ENCODE measurements around the gene PRKCE.
A peak's percentile ranks its signal among the peaks of the same experiment; 100 is the strongest.

PRKCE gene

GRCh38 chr2:45925026-45925425 lies 273.6 kb downstream of the PRKCE start:
- DNase-seq (ENCODE audit: low read depth) = no peak
- H3K4me3 ChIP-seq (ENCODE audit: control insufficient read depth, low read depth, low read length) = no peak overlapping the region
- TF ChIP-seq CTCF (IDR thresholded peaks at IDR 0.05; ENCODE audit: control insufficient read depth, insufficient read depth, low read depth, low read length, missing control alignments) = no peak

GRCh38 chr2:45925636-45926366 lies 274.3 kb downstream of the PRKCE start:
- no peak for DNase-seq (ENCODE audit: low read depth)
- H3K4me3 ChIP-seq (ENCODE audit: control insufficient read depth, low read depth, low read length) = no peak overlapping the region
- TF ChIP-seq CTCF (IDR thresholded peaks at IDR 0.05; ENCODE audit: control insufficient read depth, insufficient read depth, low read depth, low read length, missing control alignments) = no peak

GRCh38 chr2:45928946-45929345 lies 277.5 kb downstream of the PRKCE start:
- TF ChIP-seq CTCF (IDR thresholded peaks at IDR 0.05; ENCODE audit: control insufficient read depth, insufficient read depth, low read depth, low read length, missing control alignments) = no peak
- DNase-seq (ENCODE audit: low read depth) = no peak
- no peak overlapping the region for H3K4me3 ChIP-seq (ENCODE audit: control insufficient read depth, low read depth, low read length)

- no peak for TF ChIP-seq CTCF (IDR thresholded peaks at IDR 0.05; ENCODE audit: control insufficient read depth, insufficient read depth, low read depth, low read length, missing control alignments)
- H3K4me3 ChIP-seq (ENCODE audit: control insufficient read depth, low read depth, low read length) = no peak overlapping the region
- no peak for DNase-seq (ENCODE audit: low read depth)
Observed at GRCh38 chr2:45929674-45930395, 278.4 kb downstream of the PRKCE start.

GRCh38 chr2:45930396-45930792 lies 278.9 kb downstream of the PRKCE start:
- no peak overlapping the region for H3K4me3 ChIP-seq (ENCODE audit: control insufficient read depth, low read depth, low read length)
- DNase-seq (ENCODE audit: low read depth) = no peak
- TF ChIP-seq CTCF (IDR thresholded peaks at IDR 0.05; ENCODE audit: control insufficient read depth, insufficient read depth, low read depth, low read length, missing control alignments) = peak; percentile 12

GRCh38 chr2:45932278-45932975 lies 281.0 kb downstream of the PRKCE start:
- DNase-seq (ENCODE audit: low read depth) = no peak
- H3K4me3 ChIP-seq (ENCODE audit: control insufficient read depth, low read depth, low read length) = no peak overlapping the region
- no peak for TF ChIP-seq CTCF (IDR thresholded peaks at IDR 0.05; ENCODE audit: control insufficient read depth, insufficient read depth, low read depth, low read length, missing control alignments)
